WTC11 (cell line): ENCODE results near the gene FLT1.

Experiments
- CREB1 ChIP-seq: sonication (generic); formaldehyde crosslinking; IDR thresholded peaks from 2 replicates; pipeline ENCODE4 v1.8.0; 2023; ENCODE audit warnings: mild to moderate bottlenecking, missing genetic modification reagents
- FOXP1 ChIP-seq: sonication (generic); formaldehyde crosslinking; IDR thresholded peaks from 2 replicates; pipeline ENCODE4 v1.8.0; 2022; ENCODE audit warnings: missing genetic modification reagents, mild to moderate bottlenecking, moderate library complexity, borderline replicate concordance
- HMGXB4 ChIP-seq: sonication (generic); formaldehyde crosslinking; IDR thresholded peaks from 2 replicates; pipeline ENCODE4 v1.8.1; 2023; ENCODE audit warnings: mild to moderate bottlenecking, moderate library complexity, missing genetic modification reagents
- MYBL2 ChIP-seq: sonication (generic); formaldehyde crosslinking; IDR thresholded peaks from 2 replicates; pipeline ENCODE4 v1.8.1; 2023; ENCODE audit warnings: mild to moderate bottlenecking, moderate library complexity, missing genetic modification reagents
- NR3C1 ChIP-seq: sonication (generic); formaldehyde crosslinking; conservative IDR thresholded peaks from 2 replicates; pipeline ENCODE4 v1.8.1; 2023; ENCODE audit warnings: low read depth, mild to moderate bottlenecking, missing genetic modification reagents
- SMAD4 ChIP-seq: sonication (generic); formaldehyde crosslinking; IDR thresholded peaks from 2 replicates; pipeline ENCODE4 v1.8.0; 2022; ENCODE audit warnings: mild to moderate bottlenecking, missing genetic modification reagents
- ZNF396 ChIP-seq: fragments of 250-450 bp; sonication (Bioruptor Pico); IDR thresholded peaks from 2 replicates; pipeline ENCODE4 v1.8.0; 2021; ENCODE audit warnings: mild to moderate bottlenecking, moderate library complexity, borderline replicate concordance
- TF ChIP-seq, protein P1 (sequence below): fragments of 200-600 bp; IDR thresholded peaks from 2 replicates; pipeline ENCODE4 v1.8.0; 2022; ENCODE audit warnings: antibody characterized with exemption
- TF ChIP-seq, protein P2 (sequence below): sonication (generic); formaldehyde crosslinking; IDR thresholded peaks from 2 replicates; pipeline ENCODE4 v1.8.1; 2023; ENCODE audit warnings: mild to moderate bottlenecking, missing genetic modification reagents

- TF ChIP-seq, protein P1, sequence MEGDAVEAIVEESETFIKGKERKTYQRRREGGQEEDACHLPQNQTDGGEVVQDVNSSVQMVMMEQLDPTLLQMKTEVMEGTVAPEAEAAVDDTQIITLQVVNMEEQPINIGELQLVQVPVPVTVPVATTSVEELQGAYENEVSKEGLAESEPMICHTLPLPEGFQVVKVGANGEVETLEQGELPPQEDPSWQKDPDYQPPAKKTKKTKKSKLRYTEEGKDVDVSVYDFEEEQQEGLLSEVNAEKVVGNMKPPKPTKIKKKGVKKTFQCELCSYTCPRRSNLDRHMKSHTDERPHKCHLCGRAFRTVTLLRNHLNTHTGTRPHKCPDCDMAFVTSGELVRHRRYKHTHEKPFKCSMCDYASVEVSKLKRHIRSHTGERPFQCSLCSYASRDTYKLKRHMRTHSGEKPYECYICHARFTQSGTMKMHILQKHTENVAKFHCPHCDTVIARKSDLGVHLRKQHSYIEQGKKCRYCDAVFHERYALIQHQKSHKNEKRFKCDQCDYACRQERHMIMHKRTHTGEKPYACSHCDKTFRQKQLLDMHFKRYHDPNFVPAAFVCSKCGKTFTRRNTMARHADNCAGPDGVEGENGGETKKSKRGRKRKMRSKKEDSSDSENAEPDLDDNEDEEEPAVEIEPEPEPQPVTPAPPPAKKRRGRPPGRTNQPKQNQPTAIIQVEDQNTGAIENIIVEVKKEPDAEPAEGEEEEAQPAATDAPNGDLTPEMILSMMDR, result no peak
- TF ChIP-seq HMGXB4 (no peak), MYBL2 (CRISPR knock-in tag) (no peak), NR3C1 (CRISPR knock-in tag) (no peak), FOXP1 (CRISPR knock-in tag) (no peak), ZNF396 (CRISPR knock-in tag) (no peak), CREB1 (CRISPR knock-in tag) (no peak), SMAD4 (CRISPR knock-in tag) (no peak)
- TF ChIP-seq, protein P2, sequence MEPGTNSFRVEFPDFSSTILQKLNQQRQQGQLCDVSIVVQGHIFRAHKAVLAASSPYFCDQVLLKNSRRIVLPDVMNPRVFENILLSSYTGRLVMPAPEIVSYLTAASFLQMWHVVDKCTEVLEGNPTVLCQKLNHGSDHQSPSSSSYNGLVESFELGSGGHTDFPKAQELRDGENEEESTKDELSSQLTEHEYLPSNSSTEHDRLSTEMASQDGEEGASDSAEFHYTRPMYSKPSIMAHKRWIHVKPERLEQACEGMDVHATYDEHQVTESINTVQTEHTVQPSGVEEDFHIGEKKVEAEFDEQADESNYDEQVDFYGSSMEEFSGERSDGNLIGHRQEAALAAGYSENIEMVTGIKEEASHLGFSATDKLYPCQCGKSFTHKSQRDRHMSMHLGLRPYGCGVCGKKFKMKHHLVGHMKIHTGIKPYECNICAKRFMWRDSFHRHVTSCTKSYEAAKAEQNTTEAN, result no peak
Measured at GRCh38 chr13:28449826-28450773, 44.8 kb downstream of the FLT1 start.
